ENCODE measurements around the gene ALLC.

Gene ALLC

DNA sequence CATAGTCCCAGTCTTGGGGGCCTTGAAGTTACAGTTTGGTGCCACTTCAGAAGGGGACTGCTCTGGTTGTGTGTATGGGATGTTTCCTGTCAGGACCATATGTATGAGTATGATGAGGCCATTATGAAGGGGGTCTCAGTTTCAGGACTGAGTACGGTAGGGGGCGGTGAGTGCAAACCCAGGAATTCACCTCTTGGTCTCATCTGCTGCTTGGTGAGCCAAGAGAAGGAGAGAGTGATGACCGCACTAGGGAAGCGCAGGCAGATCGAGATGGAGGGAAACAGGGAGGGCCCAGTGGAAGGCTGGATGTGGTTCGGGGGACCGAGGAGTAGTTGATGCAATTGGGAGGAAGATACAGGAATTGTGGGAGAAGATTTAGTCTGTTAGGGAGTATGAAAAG is 73.8 kb downstream of the ALLC start:
- Histone ChIP-seq H3K4me1 (ENCODE audit: control insufficient read depth, low read length) (no peaks in the 10 kb centered on the region), H3K4me2 (ENCODE audit: low read length) (no peak overlapping the region), H3K79me2 (ENCODE audit: control insufficient read depth, low read length) (no peaks in the 10 kb centered on the region), H3K36me3 (ENCODE audit: control insufficient read depth, low read length) (no peaks in the 10 kb centered on the region), H3K9me3 (ENCODE audit: control insufficient read depth, insufficient read depth, low read length) (no peaks in the 10 kb centered on the region), H3F3A (ENCODE audit: control insufficient read depth, insufficient read depth) (no peaks in the 10 kb centered on the region), H3K9me2 (replicated peaks; ENCODE audit: control insufficient read depth, low read length) (no peaks in the 10 kb centered on the region), H3K27ac (ENCODE audit: low read depth, low read length) (no peak overlapping the region), H4K20me1 (ENCODE audit: control insufficient read depth, insufficient read depth, low read depth, low read length) (no peaks in the 10 kb centered on the region), H3K27me3 (ENCODE audit: control insufficient read depth, low read length) (peaks cover 7% of the 10 kb centered on the region; the same call in 1 of the 2 replicates), H3K4me3 (ENCODE audit: low read length) (no peak overlapping the region)
- no peak for TF ChIP-seq EZH2phosphoT487 (IDR thresholded peaks at IDR 0.05; ENCODE audit: borderline replicate concordance, low read length)
- TF ChIP-seq, protein P1, sequence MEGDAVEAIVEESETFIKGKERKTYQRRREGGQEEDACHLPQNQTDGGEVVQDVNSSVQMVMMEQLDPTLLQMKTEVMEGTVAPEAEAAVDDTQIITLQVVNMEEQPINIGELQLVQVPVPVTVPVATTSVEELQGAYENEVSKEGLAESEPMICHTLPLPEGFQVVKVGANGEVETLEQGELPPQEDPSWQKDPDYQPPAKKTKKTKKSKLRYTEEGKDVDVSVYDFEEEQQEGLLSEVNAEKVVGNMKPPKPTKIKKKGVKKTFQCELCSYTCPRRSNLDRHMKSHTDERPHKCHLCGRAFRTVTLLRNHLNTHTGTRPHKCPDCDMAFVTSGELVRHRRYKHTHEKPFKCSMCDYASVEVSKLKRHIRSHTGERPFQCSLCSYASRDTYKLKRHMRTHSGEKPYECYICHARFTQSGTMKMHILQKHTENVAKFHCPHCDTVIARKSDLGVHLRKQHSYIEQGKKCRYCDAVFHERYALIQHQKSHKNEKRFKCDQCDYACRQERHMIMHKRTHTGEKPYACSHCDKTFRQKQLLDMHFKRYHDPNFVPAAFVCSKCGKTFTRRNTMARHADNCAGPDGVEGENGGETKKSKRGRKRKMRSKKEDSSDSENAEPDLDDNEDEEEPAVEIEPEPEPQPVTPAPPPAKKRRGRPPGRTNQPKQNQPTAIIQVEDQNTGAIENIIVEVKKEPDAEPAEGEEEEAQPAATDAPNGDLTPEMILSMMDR (IDR thresholded peaks at IDR 0.05; ENCODE audit: low read depth, low read length, poor library complexity, severe bottlenecking): no peak

DNA sequence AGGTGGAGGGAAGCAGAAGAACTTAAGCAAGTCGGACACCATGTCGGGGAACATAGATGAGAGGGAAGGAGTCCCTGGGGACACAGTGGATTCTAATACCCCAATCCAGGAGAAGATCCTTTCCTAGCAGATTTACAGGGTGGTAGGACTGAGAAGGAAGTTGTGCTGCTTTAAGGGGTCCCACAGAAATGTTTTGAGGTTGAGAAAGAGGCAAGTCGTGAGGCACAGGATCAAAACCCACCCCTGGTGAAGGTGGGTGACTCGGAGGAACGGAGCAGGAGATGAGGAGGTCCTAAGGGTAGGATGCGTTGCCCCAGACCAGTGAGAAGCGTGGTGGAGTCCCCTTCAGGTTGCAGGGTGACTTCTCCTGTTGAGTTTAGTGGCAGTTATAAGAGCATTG is 78.1 kb downstream of the ALLC start:
- no peak overlapping the region for H3K27ac ChIP-seq (ENCODE audit: low read depth, low read length)

GRCh38 chr2:3737128-3737527 is 79.1 kb downstream of the ALLC start:
- H3K4me3 ChIP-seq (ENCODE audit: low read length): no peak overlapping the region
- no peaks in the 10 kb centered on the region for H3K9me3 ChIP-seq (ENCODE audit: control insufficient read depth, insufficient read depth, low read length)
- H3K4me2 ChIP-seq (ENCODE audit: low read length): no peak overlapping the region
- H3K27me3 ChIP-seq (ENCODE audit: control insufficient read depth, low read length): no peaks in the 10 kb centered on the region
- H4K20me1 ChIP-seq (ENCODE audit: control insufficient read depth, insufficient read depth, low read depth, low read length): no peaks in the 10 kb centered on the region
- TF ChIP-seq, protein P1 (IDR thresholded peaks at IDR 0.05; ENCODE audit: low read depth, low read length, poor library complexity, severe bottlenecking): no peak
- TF ChIP-seq EZH2phosphoT487 (IDR thresholded peaks at IDR 0.05; ENCODE audit: borderline replicate concordance, low read length): no peak
- no peaks in the 10 kb centered on the region for H3K36me3 ChIP-seq (ENCODE audit: control insufficient read depth, low read length)
- no peaks in the 10 kb centered on the region for H3K9me2 ChIP-seq (replicated peaks; ENCODE audit: control insufficient read depth, low read length)
- H3K4me1 ChIP-seq (ENCODE audit: control insufficient read depth, low read length): no peaks in the 10 kb centered on the region
- H3K27ac ChIP-seq (ENCODE audit: low read depth, low read length): no peak overlapping the region
- H3K79me2 ChIP-seq (ENCODE audit: control insufficient read depth, low read length): no peaks in the 10 kb centered on the region
- no peaks in the 10 kb centered on the region for H3F3A ChIP-seq (ENCODE audit: control insufficient read depth, insufficient read depth)

More for the DNA sequence above, 78.1 kb downstream of the ALLC start:
- H3F3A ChIP-seq (ENCODE audit: control insufficient read depth, insufficient read depth): no peaks in the 10 kb centered on the region
- H3K4me3 ChIP-seq (ENCODE audit: low read length): no peak overlapping the region
- H4K20me1 ChIP-seq (ENCODE audit: control insufficient read depth, insufficient read depth, low read depth, low read length): no peaks in the 10 kb centered on the region
- no peaks in the 10 kb centered on the region for H3K36me3 ChIP-seq (ENCODE audit: control insufficient read depth, low read length)
- H3K9me3 ChIP-seq (ENCODE audit: control insufficient read depth, insufficient read depth, low read length): no peaks in the 10 kb centered on the region
- 0 out of 2 replicates have a peak, but pooled peaks cover under 1% of the 10 kb centered on the region for H3K27me3 ChIP-seq (ENCODE audit: control insufficient read depth, low read length)
- TF ChIP-seq EZH2phosphoT487 (IDR thresholded peaks at IDR 0.05; ENCODE audit: borderline replicate concordance, low read length): no peak
- TF ChIP-seq, protein P1 (IDR thresholded peaks at IDR 0.05; ENCODE audit: low read depth, low read length, poor library complexity, severe bottlenecking): no peak
- no peak overlapping the region for H3K4me2 ChIP-seq (ENCODE audit: low read length)
- H3K79me2 ChIP-seq (ENCODE audit: control insufficient read depth, low read length): no peaks in the 10 kb centered on the region
- no peaks in the 10 kb centered on the region for H3K9me2 ChIP-seq (replicated peaks; ENCODE audit: control insufficient read depth, low read length)
- no peaks in the 10 kb centered on the region for H3K4me1 ChIP-seq (ENCODE audit: control insufficient read depth, low read length)
